Large intestine (tissue), 3 donors: Measurements from ENCODE around the gene LTF. TPM values are rescaled to one million over a fixed set of nuclear protein-coding genes. Genes with fewer than 3 reads are reported as not detected.
"Not testable (repeated sequence)": the region's sequence is repeated elsewhere in the genome, so short reads cannot be mapped to it uniquely, and the experiment has no call there.

Experiments
- DNase-seq, 2 donors: peaks; one replicate each; pipeline versions ENCODE4 v3.0.0 to v3.0.0-alpha.2; 2013
- H3K27ac ChIP-seq: one replicate; pipeline ENCODE4 v1.5.1; 2013; ENCODE audit warnings: low read length
- H3K27me3 ChIP-seq: 2 replicates; pipeline ENCODE4 v1.6.1; 2013; ENCODE audit warnings: low read length; ENCODE audit not compliant: control insufficient read depth, insufficient read depth
- H3K36me3 ChIP-seq: 2 replicates; pipeline ENCODE4 v1.6.1; 2013; ENCODE audit warnings: low read length; ENCODE audit not compliant: control insufficient read depth, insufficient read depth
- H3K4me1 ChIP-seq: one replicate; pipeline ENCODE4 v1.6.1; 2013; ENCODE audit warnings: low read length; ENCODE audit not compliant: control insufficient read depth, insufficient read depth
- H3K4me3 ChIP-seq: one replicate; pipeline ENCODE4 v1.5.1; 2013; ENCODE audit warnings: low read length
- H3K9me3 ChIP-seq: one replicate; pipeline ENCODE4 v1.6.1; 2013; ENCODE audit warnings: mild to moderate bottlenecking, low read depth, low read length, moderate library complexity; ENCODE audit not compliant: control insufficient read depth
- WGBS: methylation state at CpG from one replicate; pipeline ENCODE4 v1.1.5; 2013; ENCODE audit warnings: low lambda C conversion rate; ENCODE audit not compliant: insufficient coverage; 5-methylcytosine and 5-hydroxymethylcytosine counted together
- polyA plus RNA-seq: library from polyadenylated mRNA; unstranded; fragments of 120-200 nt; gene quantifications from one replicate; pipeline ENCODE4 v1.2.1, GENCODE V29; 2013

The LTF gene
- polyA plus RNA-seq, 1 donor = 2.6 TPM

DNA sequence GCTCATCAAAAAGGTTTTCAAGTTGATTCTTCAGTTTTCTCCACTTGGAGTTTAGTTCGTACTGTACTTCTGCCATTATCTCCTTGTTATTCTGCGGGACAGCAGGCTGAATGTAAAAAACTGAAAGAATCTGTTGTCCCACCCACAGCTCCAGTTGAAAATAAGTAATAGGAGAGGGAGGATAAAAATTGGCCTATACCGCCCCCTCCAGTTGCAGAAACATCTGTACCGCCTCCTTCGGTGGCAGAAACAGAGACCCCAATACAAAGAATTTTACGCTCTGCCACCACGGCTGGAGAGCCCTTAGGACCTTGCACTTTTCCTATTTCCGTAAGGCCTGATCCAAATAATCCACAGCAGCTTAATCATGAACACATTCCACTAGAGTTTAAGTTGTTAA lies 37.3 kb downstream of the LTF start:
- WGBS = no CpG with 5 or more reads among the region's 8 CpGs
- peaks cover 29% of the 10 kb centered on the region for H3K4me1 ChIP-seq

DNA sequence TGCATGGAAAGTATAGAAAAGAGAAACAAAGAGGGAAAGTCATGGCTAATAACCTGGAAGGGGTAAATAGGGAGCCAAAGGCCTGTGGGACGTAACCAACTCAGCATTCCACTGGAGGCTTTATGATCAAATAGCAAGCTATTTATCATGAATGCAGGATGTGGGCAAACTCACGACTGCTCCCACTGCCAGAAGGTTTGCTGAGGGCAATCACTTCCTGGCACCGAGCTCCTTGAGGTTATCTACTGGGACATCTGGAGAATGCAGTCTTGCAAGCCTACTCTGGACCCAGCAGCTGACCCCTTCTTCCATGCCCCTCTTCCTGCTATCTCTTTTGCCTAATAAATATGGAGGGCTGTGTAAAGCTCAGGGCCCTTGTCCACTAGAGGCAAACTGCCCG lies 38.2 kb downstream of the LTF start:
- not testable (repeated sequence) for H3K27ac ChIP-seq, H3K4me3 ChIP-seq, H3K9me3 ChIP-seq, DNase-seq, H3K36me3 ChIP-seq, H3K27me3 ChIP-seq
- H3K4me1 ChIP-seq = peaks cover 29% of the 10 kb centered on the region
- WGBS = no CpG with 5 or more reads among the region's 4 CpGs

More for the DNA sequence above, 37.3 kb downstream of the LTF start:
- not testable (repeated sequence) for H3K9me3 ChIP-seq, H3K36me3 ChIP-seq, H3K27me3 ChIP-seq, DNase-seq, H3K4me3 ChIP-seq
- H3K27ac ChIP-seq = peak overlapping the region; percentile 91

DNA sequence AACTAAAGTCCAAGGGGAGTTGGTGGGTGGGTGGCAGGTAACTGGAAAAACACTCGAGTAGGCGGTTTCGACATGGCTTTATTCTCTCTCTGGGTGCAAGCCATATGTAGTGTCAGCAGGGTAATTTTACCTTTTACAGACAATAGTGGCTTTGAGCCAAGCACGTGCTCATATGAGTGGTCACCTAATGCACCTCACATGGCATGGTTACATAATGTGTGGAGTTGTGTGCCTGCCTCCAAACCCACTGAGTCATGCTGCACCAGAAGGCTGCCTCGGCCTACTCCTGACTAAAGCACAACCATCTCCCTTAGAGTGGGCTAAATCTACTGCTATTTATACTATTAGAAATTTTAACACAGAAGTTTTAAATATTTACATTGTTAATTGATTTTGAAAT lies 41.1 kb downstream of the LTF start:
- H3K9me3 ChIP-seq = no peaks in the 10 kb centered on the region
- H3K27me3 ChIP-seq = no peaks in the 10 kb centered on the region
- H3K4me1 ChIP-seq = peaks cover 17% of the 10 kb centered on the region
- H3K27ac ChIP-seq = no peak overlapping the region
- DNase-seq = no peak
- WGBS = 100% methylated on average over 1 of the region's 5 CpGs
- no peak overlapping the region for H3K4me3 ChIP-seq
- no peaks in the 10 kb centered on the region for H3K36me3 ChIP-seq

DNA sequence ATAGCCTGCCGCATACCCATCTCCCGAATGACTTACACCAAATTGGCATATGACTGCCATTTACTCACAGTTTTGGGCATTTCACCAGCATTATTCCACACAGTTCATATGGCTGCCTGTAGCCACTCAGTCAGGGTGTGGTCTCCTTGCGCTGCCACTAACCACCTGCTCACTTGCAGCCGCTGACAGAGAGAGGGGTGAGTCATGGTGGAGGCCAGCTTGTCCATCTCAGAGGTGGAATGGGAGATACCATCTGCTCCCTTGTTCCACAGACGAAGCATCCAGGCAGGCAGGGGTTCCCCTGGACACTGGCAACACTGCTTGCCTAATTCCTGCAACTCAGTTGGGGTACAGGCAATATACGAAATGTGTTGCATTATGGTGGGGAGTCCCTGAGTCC lies 42.1 kb downstream of the LTF start:
- no peak overlapping the region for H3K27ac ChIP-seq
- H3K27me3 ChIP-seq = no peaks in the 10 kb centered on the region
- H3K4me1 ChIP-seq = peaks cover 7% of the 10 kb centered on the region
- H3K36me3 ChIP-seq = no peaks in the 10 kb centered on the region
- no peaks in the 10 kb centered on the region for H3K9me3 ChIP-seq
- DNase-seq = peak in 1 of 2 donors; percentile 45
- no CpG with 5 or more reads among the region's 6 CpGs for WGBS
- H3K4me3 ChIP-seq = no peak overlapping the region

DNA sequence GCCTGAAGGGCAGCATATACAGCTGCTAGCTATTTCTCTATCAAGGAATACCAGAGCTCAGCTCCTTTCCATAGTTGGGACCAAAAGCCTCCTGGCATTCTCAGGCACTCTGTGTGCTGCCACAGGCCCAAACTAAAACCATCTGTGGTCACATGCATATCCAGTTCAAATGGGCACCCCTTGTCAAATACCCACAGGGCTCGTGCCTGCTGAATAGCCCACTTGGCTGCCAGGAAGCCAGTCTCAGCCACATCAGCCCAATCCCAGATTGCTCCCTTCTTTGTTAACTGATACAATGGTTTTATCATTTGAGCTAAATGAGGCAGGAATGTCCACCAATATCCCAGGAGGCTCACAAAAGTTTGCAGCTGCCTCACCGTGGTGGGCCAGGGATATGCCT lies 43.8 kb downstream of the LTF start:
- H3K9me3 ChIP-seq = no peaks in the 10 kb centered on the region
- WGBS = no CpG with 5 or more reads among the region's 2 CpGs

DNA sequence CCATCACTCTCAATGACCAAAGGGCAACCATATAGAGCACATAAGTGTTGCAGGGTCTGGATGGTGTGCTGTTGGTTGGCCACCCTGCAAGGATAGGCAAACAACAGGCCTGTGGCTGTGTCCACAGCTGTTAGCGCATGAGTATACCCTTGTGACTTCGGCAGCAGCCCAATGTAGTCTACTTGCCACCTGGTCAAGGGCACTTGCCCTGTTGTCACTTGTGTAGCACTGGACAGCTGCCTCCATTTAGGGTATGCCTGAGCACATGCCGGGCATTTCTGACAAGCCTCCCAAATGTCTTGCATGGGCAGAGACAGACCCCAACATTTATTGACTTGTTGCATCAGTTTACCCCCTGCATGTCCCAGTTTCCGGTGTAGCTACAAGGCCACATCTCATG lies 44.9 kb downstream of the LTF start:
- Histone ChIP-seq H3K27me3 (no peaks in the 10 kb centered on the region), H3K4me3 (no peak overlapping the region), H3K27ac (no peak overlapping the region), H3K4me1 (peaks cover 21% of the 10 kb centered on the region), H3K36me3 (no peaks in the 10 kb centered on the region), H3K9me3 (no peaks in the 10 kb centered on the region)
- WGBS = no CpG with 5 or more reads among the region's 4 CpGs
- no peak for DNase-seq

More for the DNA sequence above, 43.8 kb downstream of the LTF start:
- no peaks in the 10 kb centered on the region for H3K36me3 ChIP-seq
- no peak for DNase-seq
- no peak overlapping the region for H3K27ac ChIP-seq
- H3K4me3 ChIP-seq = no peak overlapping the region
- no peaks in the 10 kb centered on the region for H3K27me3 ChIP-seq
- H3K4me1 ChIP-seq = peaks cover 13% of the 10 kb centered on the region

DNA sequence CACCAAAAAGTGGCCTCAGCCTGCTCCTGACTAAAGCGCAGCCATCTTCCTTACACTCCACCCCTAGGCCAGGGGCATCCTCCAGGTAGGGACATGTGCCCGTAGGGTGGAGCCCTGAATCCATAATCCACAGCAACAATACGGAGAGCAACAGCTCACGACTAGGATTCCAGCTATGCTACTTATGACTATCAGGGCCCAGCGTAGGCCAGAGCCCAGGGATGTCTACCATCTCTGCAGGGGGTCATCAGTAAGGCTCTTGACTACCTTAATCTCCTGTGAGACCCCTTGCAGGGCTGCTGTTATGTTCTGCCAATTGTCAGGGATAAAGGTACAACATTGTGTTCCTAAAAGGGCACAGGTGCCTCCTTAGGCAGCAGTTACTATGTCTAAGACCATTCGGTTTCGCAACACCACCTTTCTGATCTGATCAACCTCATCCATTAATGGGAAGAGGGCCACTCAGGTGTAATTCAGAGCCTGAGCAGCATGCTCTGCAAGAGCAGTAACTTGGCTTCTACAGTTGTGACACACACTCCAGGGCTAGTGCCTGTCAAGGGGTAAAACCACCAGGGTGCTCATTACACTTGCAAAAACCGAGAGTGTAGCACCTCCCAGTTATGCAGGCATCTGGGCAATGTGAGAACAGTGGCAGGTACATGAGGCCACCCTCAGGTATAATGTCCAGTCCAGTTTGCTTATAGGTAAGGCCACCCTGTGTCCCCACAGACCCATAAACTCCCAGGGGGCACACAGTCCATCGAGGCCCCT lies 46.7 kb downstream of the LTF start:
- Histone ChIP-seq H3K27me3 (no peaks in the 10 kb centered on the region), H3K27ac (no peak overlapping the region), H3K4me3 (no peak overlapping the region), H3K36me3 (no peaks in the 10 kb centered on the region), H3K4me1 (peaks cover 21% of the 10 kb centered on the region), H3K9me3 (no peaks in the 10 kb centered on the region)
- no peak for DNase-seq
- no CpG with 5 or more reads among the region's 9 CpGs for WGBS

DNA sequence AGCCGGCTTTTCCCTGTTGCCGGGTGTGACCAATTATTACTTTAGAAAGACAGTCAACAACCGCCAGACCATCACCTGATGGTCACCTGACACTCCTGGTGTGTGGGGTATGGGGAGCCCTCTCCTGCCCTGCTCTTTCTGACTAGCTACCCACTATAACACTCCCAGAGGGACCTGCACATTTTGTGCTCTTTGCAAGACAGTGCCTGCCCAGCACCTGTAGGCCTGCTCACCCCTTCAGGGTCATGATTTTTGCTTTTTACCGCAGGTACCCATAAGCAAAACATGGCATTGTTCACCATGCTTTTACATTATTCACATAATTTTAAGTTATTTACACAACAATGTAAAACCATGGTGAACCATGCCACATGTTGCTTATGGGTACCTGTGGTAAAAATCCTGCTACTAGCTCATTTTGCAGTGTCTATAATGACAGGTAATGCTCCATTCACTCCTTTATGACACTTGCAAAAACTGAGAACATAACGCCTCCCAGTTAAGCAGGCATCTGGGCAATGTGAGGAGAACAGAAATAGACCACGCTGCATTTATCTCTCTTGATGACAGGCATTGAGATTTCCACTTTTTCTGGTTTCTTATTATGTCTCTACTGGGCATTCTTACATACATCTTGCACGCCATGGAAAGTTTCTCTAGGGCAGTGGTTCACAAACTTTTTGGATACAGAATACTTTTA lies 47.7 kb downstream of the LTF start:
- no CpG with 5 or more reads among the region's 7 CpGs for whole genome bisulfite sequencing
- no peak overlapping the region for H3K4me3 ChIP-seq
- no peaks in the 10 kb centered on the region for H3K27me3 ChIP-seq
- no peaks in the 10 kb centered on the region for H3K36me3 ChIP-seq
- H3K4me1 ChIP-seq = peaks cover 21% of the 10 kb centered on the region
- DNase-seq = no peak
- no peaks in the 10 kb centered on the region for H3K9me3 ChIP-seq
- H3K27ac ChIP-seq = peak overlapping the region; percentile 33

DNA sequence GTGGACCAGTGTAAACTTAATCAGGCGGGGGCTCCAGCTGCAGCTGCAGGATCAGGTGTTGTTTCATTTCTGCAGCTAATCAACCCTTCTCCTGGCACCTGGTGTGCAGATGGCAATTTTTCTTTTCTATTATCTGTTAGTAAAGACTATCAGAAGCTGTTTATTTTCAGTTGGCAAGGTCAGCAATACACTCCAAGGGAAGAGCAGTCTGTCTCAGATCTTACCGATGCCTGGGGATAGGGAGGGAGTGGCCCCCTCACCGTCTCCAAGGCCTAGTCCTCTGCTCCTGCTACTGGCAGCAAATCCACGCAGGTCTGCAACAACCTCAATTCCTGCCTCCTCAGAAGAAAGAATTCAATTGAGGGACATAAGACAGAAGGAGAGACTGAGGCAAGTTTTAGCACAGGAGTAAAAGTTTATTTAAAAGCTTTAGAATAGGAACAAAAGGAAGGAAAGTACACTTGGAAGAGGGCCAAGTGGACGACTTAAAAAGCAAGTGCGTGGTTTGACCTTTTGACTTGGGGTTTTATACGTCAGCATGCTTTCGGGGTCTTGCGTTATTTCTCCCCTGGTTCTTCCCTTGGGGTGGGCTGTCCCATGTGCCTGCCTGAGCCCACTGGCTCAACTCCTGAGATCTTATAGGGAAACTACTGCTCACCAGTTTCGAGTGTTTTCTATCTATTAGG lies 48.4 kb downstream of the LTF start:
- Histone ChIP-seq H3K27me3 (no peaks in the 10 kb centered on the region), H3K27ac (peak overlapping the region; percentile 33), H3K9me3 (no peaks in the 10 kb centered on the region), H3K4me1 (peaks cover 21% of the 10 kb centered on the region), H3K36me3 (no peaks in the 10 kb centered on the region), H3K4me3 (no peak overlapping the region)
- WGBS = 0% methylated on average over 2 of the region's 10 CpGs
- DNase-seq = peak in 1 of 2 donors; percentile 76

DNA sequence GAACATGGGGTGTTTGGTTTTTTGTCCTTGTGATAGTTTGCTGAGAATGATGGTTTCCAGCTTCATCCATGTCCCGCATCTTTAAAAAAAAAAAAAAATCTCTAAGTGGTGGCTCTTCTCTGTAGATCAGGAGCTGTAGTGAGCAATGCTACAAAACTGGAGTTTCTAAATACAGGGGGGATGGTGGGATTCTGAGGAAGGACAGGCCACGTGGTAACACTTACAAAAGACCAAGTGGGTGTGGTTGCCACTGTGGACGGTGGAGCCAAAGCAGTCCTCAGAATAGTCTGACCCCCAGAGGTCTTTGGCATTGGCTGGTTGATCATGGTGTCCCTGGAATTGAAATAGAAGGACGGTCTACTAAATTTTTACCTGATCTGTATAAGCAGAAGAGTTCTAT lies 50.0 kb downstream of the LTF start:
- no peaks in the 10 kb centered on the region for H3K27me3 ChIP-seq
- no peak overlapping the region for H3K4me3 ChIP-seq
- no CpG with 5 or more reads among the region's 4 CpGs for WGBS
- no peaks in the 10 kb centered on the region for H3K9me3 ChIP-seq
- DNase-seq = no peak
- H3K36me3 ChIP-seq = no peaks in the 10 kb centered on the region
- H3K4me1 ChIP-seq = peaks cover 21% of the 10 kb centered on the region
- no peak overlapping the region for H3K27ac ChIP-seq
